ENCODE results near the gene TEAD2.

The TEAD2 gene

GRCh38 chr19:49382639-49383038 lies 20.4 kb upstream of the TEAD2 start:
- H3K27me3 ChIP-seq (ENCODE audit: control insufficient read depth, low read length), result no peaks in the 10 kb centered on the region
- no peaks in the 10 kb centered on the region for H3K36me3 ChIP-seq (ENCODE audit: control insufficient read depth, low read length)

GRCh38 chr19:49380391-49380790 lies 18.2 kb upstream of the TEAD2 start:
- H3F3A ChIP-seq (ENCODE audit: control insufficient read depth, insufficient read depth), result no peaks in the 10 kb centered on the region
- TF ChIP-seq EZH2phosphoT487 (IDR thresholded peaks at IDR 0.05; ENCODE audit: borderline replicate concordance, low read length), result no peak
- no peak for TF ChIP-seq CTCF (IDR thresholded peaks at IDR 0.05; ENCODE audit: low read depth, low read length, poor library complexity, severe bottlenecking)
- no peak overlapping the region for H3K4me2 ChIP-seq (ENCODE audit: low read length)
- H3K9me3 ChIP-seq (ENCODE audit: control insufficient read depth, insufficient read depth, low read length), result no peaks in the 10 kb centered on the region
- H3K4me3 ChIP-seq (ENCODE audit: low read length), result no peak overlapping the region
- H3K79me2 ChIP-seq (ENCODE audit: control insufficient read depth, low read length), result no peaks in the 10 kb centered on the region
- H4K20me1 ChIP-seq (ENCODE audit: control insufficient read depth, insufficient read depth, low read depth, low read length), result no peaks in the 10 kb centered on the region
- no peaks in the 10 kb centered on the region for H3K36me3 ChIP-seq (ENCODE audit: control insufficient read depth, low read length)
- 0 out of 2 replicates have a peak, but pooled peaks cover 3% of the 10 kb centered on the region for H3K27me3 ChIP-seq (ENCODE audit: control insufficient read depth, low read length)
- no peak overlapping the region for H3K27ac ChIP-seq (ENCODE audit: low read depth, low read length)
- H3K9me2 ChIP-seq (replicated peaks; ENCODE audit: control insufficient read depth, low read length), result no peaks in the 10 kb centered on the region
- H3K4me1 ChIP-seq (ENCODE audit: control insufficient read depth, low read length), result 0 out of 2 replicates have a peak, but pooled peaks cover 3% of the 10 kb centered on the region

More at GRCh38 chr19:49382639-49383038, 20.4 kb upstream of the TEAD2 start:
- Histone ChIP-seq H3K4me3 (ENCODE audit: low read length) (no peak overlapping the region), H3K27ac (ENCODE audit: low read depth, low read length) (no peak overlapping the region), H4K20me1 (ENCODE audit: control insufficient read depth, insufficient read depth, low read depth, low read length) (no peaks in the 10 kb centered on the region), H3K9me2 (replicated peaks; ENCODE audit: control insufficient read depth, low read length) (no peaks in the 10 kb centered on the region), H3K4me1 (ENCODE audit: control insufficient read depth, low read length) (peaks cover 13% of the 10 kb centered on the region), H3K4me2 (ENCODE audit: low read length) (no peak overlapping the region), H3K79me2 (ENCODE audit: control insufficient read depth, low read length) (no peaks in the 10 kb centered on the region), H3F3A (ENCODE audit: control insufficient read depth, insufficient read depth) (peaks cover 4% of the 10 kb centered on the region; the same call in 1 of the 2 replicates), H3K9me3 (ENCODE audit: control insufficient read depth, insufficient read depth, low read length) (no peaks in the 10 kb centered on the region)
- TF ChIP-seq EZH2phosphoT487 (IDR thresholded peaks at IDR 0.05; ENCODE audit: borderline replicate concordance, low read length) (no peak), CTCF (IDR thresholded peaks at IDR 0.05; ENCODE audit: low read depth, low read length, poor library complexity, severe bottlenecking) (no peak)

DNA sequence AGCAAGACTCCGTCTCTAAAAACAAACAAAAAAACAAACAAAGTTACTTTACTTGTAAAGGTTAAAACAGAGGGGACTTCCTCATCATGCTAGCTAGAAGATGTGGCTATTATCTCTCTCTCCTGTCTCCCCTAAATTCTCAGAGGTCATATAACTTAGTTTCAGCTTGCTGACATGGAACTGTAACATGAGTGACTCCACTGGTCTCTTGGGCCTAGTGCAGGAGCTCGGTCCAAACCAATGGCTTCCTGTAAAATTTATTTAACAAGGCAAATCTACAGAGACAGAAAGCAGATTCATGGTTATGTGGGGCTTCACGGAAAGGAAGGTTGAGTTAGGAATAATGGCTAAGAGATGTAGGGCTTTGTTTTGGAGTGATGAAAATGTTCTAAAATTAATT lies 16.3 kb upstream of the TEAD2 start:
- H3K27me3 ChIP-seq (ENCODE audit: control insufficient read depth, low read length), result peaks cover 6% of the 10 kb centered on the region; the same call in 1 of the 2 replicates
- no peaks in the 10 kb centered on the region for H3F3A ChIP-seq (ENCODE audit: control insufficient read depth, insufficient read depth)
- no peak overlapping the region for H3K4me3 ChIP-seq (ENCODE audit: low read length)
- H3K36me3 ChIP-seq (ENCODE audit: control insufficient read depth, low read length), result no peaks in the 10 kb centered on the region
- peaks cover 11% of the 10 kb centered on the region for H3K4me1 ChIP-seq (ENCODE audit: control insufficient read depth, low read length)
- H3K9me3 ChIP-seq (ENCODE audit: control insufficient read depth, insufficient read depth, low read length), result no peaks in the 10 kb centered on the region
- H3K79me2 ChIP-seq (ENCODE audit: control insufficient read depth, low read length), result no peaks in the 10 kb centered on the region
- no peak overlapping the region for H3K27ac ChIP-seq (ENCODE audit: low read depth, low read length)
- H3K9me2 ChIP-seq (replicated peaks; ENCODE audit: control insufficient read depth, low read length), result no peaks in the 10 kb centered on the region
- no peak overlapping the region for H3K4me2 ChIP-seq (ENCODE audit: low read length)
- no peak for TF ChIP-seq CTCF (IDR thresholded peaks at IDR 0.05; ENCODE audit: low read depth, low read length, poor library complexity, severe bottlenecking)
- no peak for TF ChIP-seq EZH2phosphoT487 (IDR thresholded peaks at IDR 0.05; ENCODE audit: borderline replicate concordance, low read length)
- H4K20me1 ChIP-seq (ENCODE audit: control insufficient read depth, insufficient read depth, low read depth, low read length), result no peaks in the 10 kb centered on the region

Data from DOHH2 (cell line).